ENCODE results near the gene CHSY3.

DNA sequence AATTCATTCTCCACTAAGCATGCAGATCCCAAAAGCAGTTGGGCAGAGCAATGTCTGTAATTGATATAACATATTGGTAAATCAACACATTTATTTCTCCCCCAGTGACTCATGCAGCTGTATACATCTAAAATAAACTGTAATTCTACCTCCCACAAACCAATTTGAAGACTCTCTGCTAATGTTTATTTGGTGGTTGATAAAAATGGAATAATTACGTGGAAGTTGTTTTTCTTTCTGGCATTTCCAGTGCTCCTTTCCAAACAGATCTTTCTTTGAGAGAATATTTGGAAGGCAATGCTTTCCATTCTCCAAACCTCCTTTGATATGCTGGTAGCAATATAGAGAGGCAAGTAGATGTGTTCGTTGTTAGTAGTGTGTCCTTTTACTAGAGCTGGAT, 194.7 kb downstream of the CHSY3 start:
- TF ChIP-seq, protein P1, sequence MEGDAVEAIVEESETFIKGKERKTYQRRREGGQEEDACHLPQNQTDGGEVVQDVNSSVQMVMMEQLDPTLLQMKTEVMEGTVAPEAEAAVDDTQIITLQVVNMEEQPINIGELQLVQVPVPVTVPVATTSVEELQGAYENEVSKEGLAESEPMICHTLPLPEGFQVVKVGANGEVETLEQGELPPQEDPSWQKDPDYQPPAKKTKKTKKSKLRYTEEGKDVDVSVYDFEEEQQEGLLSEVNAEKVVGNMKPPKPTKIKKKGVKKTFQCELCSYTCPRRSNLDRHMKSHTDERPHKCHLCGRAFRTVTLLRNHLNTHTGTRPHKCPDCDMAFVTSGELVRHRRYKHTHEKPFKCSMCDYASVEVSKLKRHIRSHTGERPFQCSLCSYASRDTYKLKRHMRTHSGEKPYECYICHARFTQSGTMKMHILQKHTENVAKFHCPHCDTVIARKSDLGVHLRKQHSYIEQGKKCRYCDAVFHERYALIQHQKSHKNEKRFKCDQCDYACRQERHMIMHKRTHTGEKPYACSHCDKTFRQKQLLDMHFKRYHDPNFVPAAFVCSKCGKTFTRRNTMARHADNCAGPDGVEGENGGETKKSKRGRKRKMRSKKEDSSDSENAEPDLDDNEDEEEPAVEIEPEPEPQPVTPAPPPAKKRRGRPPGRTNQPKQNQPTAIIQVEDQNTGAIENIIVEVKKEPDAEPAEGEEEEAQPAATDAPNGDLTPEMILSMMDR (IDR thresholded peaks at IDR 0.05): no peak
- TF ChIP-seq EP300 (IDR thresholded peaks at IDR 0.05) (no peak), POLR2AphosphoS5 (IDR thresholded peaks at IDR 0.05) (no peak), POLR2A (IDR thresholded peaks at IDR 0.05) (no peak)

All from suprapubic skin (tissue), 4 donors.